H1 (cell line): Measurements from ENCODE around the gene CDS2. TPM values are rescaled to one million over a fixed set of nuclear protein-coding genes. Genes with fewer than 3 reads are reported as not detected.
A peak's percentile ranks its signal among the peaks of the same experiment; 100 is the strongest.

Source experiments
- CTCF ChIA-PET: fragments of 300-600 bp; sonication (Branson Sonifier 250); formaldehyde crosslinking; loops from one replicate; lab custom pipeline; 2021; ENCODE audit not compliant: partially characterized antibody; lab: Charles Lee
- POLR2A ChIA-PET: fragments of 300-600 bp; sonication (Branson Sonifier 250); formaldehyde crosslinking; loops from one replicate; lab custom pipeline; 2021; ENCODE audit warnings: inconsistent platforms; ENCODE audit not compliant: partially characterized antibody; lab: Charles Lee
- DNase-seq, 2 experiments: peaks; one replicate each; pipeline versions ENCODE4 v3.0.0 to v3.0.0-alpha.2; 2010 to 2022; ENCODE audit warnings: low spot score in 2 of 2, low read depth in 1 of 2, mixed read lengths in 1 of 2
- FAIRE-seq: peaks from 2 replicates; lab custom pipeline; 2011; peaks lifted over from hg19 to GRCh38; lab: Jason Lieb, UNC
- H2AFZ ChIP-seq: 2 replicates; pipeline ENCODE4 v1.8.1; 2012; ENCODE audit warnings: low read length, inconsistent platforms
- H2AK5ac ChIP-seq: 2 replicates; pipeline ENCODE4 v1.6.1; 2013; ENCODE audit warnings: low read depth, low read length
- H2BK120ac ChIP-seq: replicated peaks from 2 replicates; pipeline ENCODE3; 2013; ENCODE audit warnings: low read depth, low read length, inconsistent platforms
- H2BK12ac ChIP-seq: 2 replicates; pipeline ENCODE4 v1.6.1; 2013; ENCODE audit warnings: low read depth, low read length
- H2BK15ac ChIP-seq: 2 replicates; pipeline ENCODE4 v1.6.1; 2013; ENCODE audit warnings: low read length
- H2BK20ac ChIP-seq: 2 replicates; pipeline ENCODE4 v1.6.1; 2013; ENCODE audit warnings: low read length
- H2BK5ac ChIP-seq: 2 replicates; pipeline ENCODE4 v1.6.1; 2013; ENCODE audit warnings: low read depth, low read length
- H3K14ac ChIP-seq: 2 replicates; pipeline ENCODE4 v1.6.1; 2013; ENCODE audit warnings: inconsistent platforms; ENCODE audit not compliant: insufficient read length
- H3K18ac ChIP-seq: 2 replicates; pipeline ENCODE4 v1.6.1; 2013; ENCODE audit warnings: low read length; ENCODE audit errors: extremely low read depth
- H3K23ac ChIP-seq: 2 replicates; pipeline ENCODE4 v1.6.1; 2013; ENCODE audit warnings: inconsistent platforms; ENCODE audit not compliant: insufficient read length
- H3K23me2 ChIP-seq: 2 replicates; pipeline ENCODE4 v1.6.1; 2013; ENCODE audit warnings: low read depth, low read length
- H3K27ac ChIP-seq: 2 replicates; pipeline ENCODE4 v1.6.1; 2011; ENCODE audit warnings: low read depth, low read length, inconsistent platforms
- H3K27me3 ChIP-seq, 4 experiments: replicated peaks in 1 of 4; 1 replicate in 1 of 4; 2 replicates in 3 of 4; pipeline versions ENCODE4 v1.6.1 to v1.8.1; 2011 to 2013; ENCODE audit warnings: low read length in 3 of 4, mild to moderate bottlenecking in 3 of 4, inconsistent platforms in 2 of 4, mixed read lengths in 2 of 4, moderate library complexity in 1 of 4; ENCODE audit not compliant: control insufficient read depth in 3 of 4, insufficient read depth in 3 of 4; ENCODE audit errors: extremely low read depth in 1 of 4
- H3K36me3 ChIP-seq, 4 experiments: 2 replicates each; pipeline versions ENCODE4 v1.6.1 to v1.8.1; 2011 to 2013; ENCODE audit warnings: mild to moderate bottlenecking in 4 of 4, low read length in 3 of 4, moderate library complexity in 2 of 4, control low read depth in 1 of 4, inconsistent platforms in 1 of 4; ENCODE audit not compliant: insufficient read depth in 4 of 4, control insufficient read depth in 2 of 4
- H3K4ac ChIP-seq: replicated peaks from 2 replicates; pipeline ENCODE3; 2013; ENCODE audit warnings: low read length, low read depth, mixed read lengths, inconsistent platforms; ENCODE audit not compliant: insufficient read length
- H3K4me1 ChIP-seq, 4 experiments: replicated peaks in 1 of 4; 1 replicate in 1 of 4; 2 replicates in 3 of 4; pipeline versions ENCODE4 v1.6.1 to v1.8.1; 2011 to 2013; ENCODE audit warnings: low read length in 3 of 4, inconsistent platforms in 2 of 4, mixed read lengths in 1 of 4; ENCODE audit not compliant: insufficient read depth in 4 of 4, control insufficient read depth in 3 of 4
- H3K4me2 ChIP-seq, 2 experiments: 2 replicates each; pipeline versions ENCODE4 v1.6.1 to v1.8.1; 2011 to 2013; ENCODE audit warnings: low read depth in 2 of 2, low read length in 2 of 2, control low read depth in 1 of 2, inconsistent platforms in 1 of 2, mild to moderate bottlenecking in 1 of 2; ENCODE audit not compliant: insufficient read depth in 1 of 2
- H3K4me3 ChIP-seq, 4 experiments: fragments of 200-600, 300-600 bp in 1 of 4; sonication (generic), shearing (Covaris generic), sonication (Bioruptor Twin) in 1 of 4; 2 replicates each; pipeline versions ENCODE4 v1.5.1 to v1.8.1; 2011 to 2016; ENCODE audit warnings: low read length in 4 of 4, low read depth in 3 of 4, control low read depth in 2 of 4, inconsistent platforms in 2 of 4, mild to moderate bottlenecking in 2 of 4, mixed read lengths in 1 of 4, moderate library complexity in 1 of 4; ENCODE audit not compliant: insufficient read depth in 2 of 4; ENCODE audit errors: extremely low read depth in 1 of 4
- H3K56ac ChIP-seq: replicated peaks from 2 replicates; pipeline ENCODE3; 2013; ENCODE audit warnings: low read depth, mild to moderate bottlenecking, mixed read lengths, low read length, inconsistent platforms; ENCODE audit not compliant: insufficient read length
- H3K79me1 ChIP-seq: 2 replicates; pipeline ENCODE4 v1.6.1; 2013; ENCODE audit warnings: low read depth, low read length, control low read depth
- H3K79me2 ChIP-seq, 2 experiments: 2 replicates each; pipeline versions ENCODE4 v1.6.1 to v1.8.1; 2012 to 2013; ENCODE audit warnings: low read length in 2 of 2, mild to moderate bottlenecking in 2 of 2, inconsistent platforms in 1 of 2; ENCODE audit not compliant: insufficient read depth in 2 of 2, control insufficient read depth in 1 of 2
- H3K9ac ChIP-seq, 4 experiments: replicated peaks in 1 of 4; 1 replicate in 1 of 4; 2 replicates in 3 of 4; pipeline versions ENCODE4 v1.6.1 to v1.8.1; 2011 to 2013; ENCODE audit warnings: low read depth in 3 of 4, low read length in 3 of 4, control low read depth in 2 of 4, mild to moderate bottlenecking in 2 of 4, moderate library complexity in 2 of 4, inconsistent platforms in 1 of 4; ENCODE audit errors: extremely low read depth in 1 of 4
- H3K9me3 ChIP-seq, 2 experiments: 2 replicates each; pipeline versions ENCODE4 v1.6.1 to v1.8.1; 2012 to 2013; ENCODE audit warnings: mild to moderate bottlenecking in 2 of 2, moderate library complexity in 2 of 2, control low read depth in 1 of 2, inconsistent platforms in 1 of 2, low read depth in 1 of 2, low read length in 1 of 2, mixed read lengths in 1 of 2; ENCODE audit not compliant: insufficient read depth in 2 of 2
- H4K20me1 ChIP-seq, 2 experiments: replicated peaks in 1 of 2; 2 replicates each; pipeline versions ENCODE3 to v1.8.1; 2011 to 2013; ENCODE audit warnings: inconsistent platforms in 2 of 2, low read length in 2 of 2, mild to moderate bottlenecking in 1 of 2; ENCODE audit not compliant: insufficient read depth in 2 of 2, control insufficient read depth in 1 of 2
- H4K5ac ChIP-seq: 2 replicates; pipeline ENCODE4 v1.6.1; 2013; ENCODE audit warnings: low read length, low read depth, mixed read lengths, inconsistent platforms; ENCODE audit not compliant: insufficient read length
- H4K8ac ChIP-seq: 2 replicates; pipeline ENCODE4 v1.8.0; 2013; ENCODE audit warnings: mild to moderate bottlenecking, moderate library complexity, low read length, inconsistent platforms; ENCODE audit not compliant: insufficient read depth; ENCODE audit errors: extremely low read depth
- H4K91ac ChIP-seq: replicated peaks from 2 replicates; pipeline ENCODE3; 2013; ENCODE audit warnings: low read length, mixed read lengths, inconsistent platforms; ENCODE audit not compliant: insufficient read length
- POLR2AphosphoS5 ChIP-seq: IDR thresholded peaks from 2 replicates; pipeline ENCODE4 v1.6.1; 2011; ENCODE audit warnings: low read depth, low read length
- SUZ12 ChIP-seq: fragments of 200-600 bp; sonication (generic); IDR thresholded peaks from 2 replicates; pipeline ENCODE4 v1.6.1; 2012; ENCODE audit warnings: mild to moderate bottlenecking, inconsistent platforms, low read length, moderate library complexity, mixed read lengths
- TEAD4 ChIP-seq: IDR thresholded peaks from 2 replicates; pipeline ENCODE4 v1.6.1; 2012; ENCODE audit warnings: low read depth, low read length, inconsistent platforms, mixed read lengths
- WGBS, 2 experiments: shearing (Covaris generic) in 1 of 2; methylation state at CpG; one replicate each; pipeline versions ENCODE4 v1.1.6 to v1.1.7; 2013 to 2015; ENCODE audit warnings: low lambda C conversion rate in 2 of 2, mixed read lengths in 2 of 2, inconsistent platforms in 1 of 2, low coverage in 1 of 2, missing lambda C conversion rate in 1 of 2; ENCODE audit not compliant: insufficient replicate concordance in 2 of 2, insufficient coverage in 1 of 2, insufficient read length in 1 of 2; ENCODE audit errors: extremely low coverage in 1 of 2, missing lambda C conversion rate in 1 of 2; 5-methylcytosine and 5-hydroxymethylcytosine counted together
- polyA plus RNA-seq, 7 experiments: library from polyadenylated mRNA; depleted of rRNA in 3 of 7; stranded (reverse) in 5 of 7; unstranded in 2 of 7; fragments of >200 nt in 5 of 7; fragments of 200-250 nt in 2 of 7; gene quantifications; 1 replicate in 5 of 7; 2 replicates in 1 of 7; 4 replicates in 1 of 7; pipeline versions ENCODE4 v1.2.1 to v1.2.3, GENCODE V29; 2011 to 2013; ENCODE audit warnings: missing spikeins in 2 of 7, mixed read lengths in 2 of 7
- total RNA-seq: library from RNA; stranded (reverse); fragmentation: NEBNext Ultra II Directional; extraction: Animal tissue kit (Norgen Biotek cat#: 25700); gene quantifications from 2 replicates; pipeline ENCODE4 v1.2.1, GENCODE V29; 2021
- TF ChIP-seq, protein P1 (sequence below): IDR thresholded peaks from 2 replicates; pipeline ENCODE4 v1.6.1; 2011; ENCODE audit warnings: low read length, improper control_type of control experiment

Gene CDS2
- total and polyA plus RNA-seq, 2 of the 8 experiments (the other 6 are each of a cell fraction or from before 2014, with no cell fraction given): 54.0 to 56.2 TPM

GRCh38 chr20:5120185-5120476 is 6.7 kb upstream of the CDS2 start:
- no peak overlapping the region for H3K23ac ChIP-seq
- H3K18ac ChIP-seq: peak overlapping the region; percentile 89; the same call in 1 of the 2 replicates
- peak overlapping the region; percentile 69 for H3K27ac ChIP-seq
- no peak for FAIRE-seq
- H4K5ac ChIP-seq: peak overlapping the region; percentile 27
- peak overlapping the region; percentile 38 for H2BK5ac ChIP-seq
- H3K36me3 ChIP-seq: peaks cover 18 to 37% (median 28%) of the 10 kb centered on the region in 4 experiments
- H3K9me3 ChIP-seq: no peaks in the 10 kb centered on the region
- H4K8ac ChIP-seq: no peak overlapping the region
- H3K14ac ChIP-seq: no peak overlapping the region
- no peak overlapping the region for H2BK12ac ChIP-seq
- H2AK5ac ChIP-seq: no peak overlapping the region
- H3K27me3 ChIP-seq: no peaks in the 10 kb centered on the region
- POLR2A ChIA-PET: interaction anchor here (0.6 to 3.5 kb wide), 22 partner anchors 11 to 361 kb away, joined by 3 to 25 read pairs (median 4); no protein-coding TSS in a partner anchor
- peak overlapping the region; percentile 54 to 78 for H3K4me2 ChIP-seq
- no peak overlapping the region for H2AFZ ChIP-seq
- H2BK20ac ChIP-seq: no peak overlapping the region
- H3K9ac ChIP-seq: peak overlapping the region; percentile 59 to 100 (median 95); a peak in 6 of 7 replicates
- peaks cover 12 to 38% of the 10 kb centered on the region in 2 experiments for H3K79me2 ChIP-seq
- H3K79me1 ChIP-seq: no peaks in the 10 kb centered on the region; the same call in 1 of the 2 replicates
- H3K4me1 ChIP-seq: peaks cover 0 to 1% (median 0%) of the 10 kb centered on the region in 4 experiments; a peak in 1 of 7 replicates
- no peak overlapping the region for H2BK120ac ChIP-seq
- TF ChIP-seq TEAD4 (no peak), POLR2AphosphoS5 (no peak), SUZ12 (no peak)
- TF ChIP-seq, protein P1, sequence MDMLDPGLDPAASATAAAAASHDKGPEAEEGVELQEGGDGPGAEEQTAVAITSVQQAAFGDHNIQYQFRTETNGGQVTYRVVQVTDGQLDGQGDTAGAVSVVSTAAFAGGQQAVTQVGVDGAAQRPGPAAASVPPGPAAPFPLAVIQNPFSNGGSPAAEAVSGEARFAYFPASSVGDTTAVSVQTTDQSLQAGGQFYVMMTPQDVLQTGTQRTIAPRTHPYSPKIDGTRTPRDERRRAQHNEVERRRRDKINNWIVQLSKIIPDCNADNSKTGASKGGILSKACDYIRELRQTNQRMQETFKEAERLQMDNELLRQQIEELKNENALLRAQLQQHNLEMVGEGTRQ: no peak
- TF ChIP-seq, all 59 proteins: peak for 0
- Histone ChIP-seq H3K4me3 (peak overlapping the region; percentile 91 to 99 (median 96)), H2BK15ac (no peak overlapping the region), H4K20me1 (peaks cover 7 to 21% of the 10 kb centered on the region in 2 experiments), H3K4ac (no peak overlapping the region), H4K91ac (no peak overlapping the region), H3K56ac (peak overlapping the region; percentile 11), H3K23me2 (no peaks in the 10 kb centered on the region; the same call in 1 of the 2 replicates)
- DNase-seq: no peak
- 11% methylated on average over 9 of the region's 9 CpGs; no CpG with 5 or more reads in 1 of the 2 experiments for WGBS, 2 experiments
- CTCF ChIA-PET: interaction anchor here (0.6 to 1.9 kb wide), 6 partner anchors 33 to 328 kb away, joined by 3 to 15 read pairs (median 3); no protein-coding TSS in a partner anchor
